Neural progenitor cell (in vitro differentiated cells): Measurements from ENCODE around the gene POM121L2. TPM values are rescaled to one million over a fixed set of nuclear protein-coding genes. Genes with fewer than 3 reads are reported as not detected.

ENCODE experiments used
- DNase-seq: peaks from one replicate; pipeline ENCODE4 v3.0.0-alpha.2; 2016; ENCODE audit warnings: low spot score
- H2AFZ ChIP-seq: fragments of 200-600 bp; sonication (generic); replicated peaks from 2 replicates; pipeline ENCODE4 v1.6.1; 2016; ENCODE audit warnings: antibody characterized with exemption
- H3F3A ChIP-seq: fragments of 200-600 bp; sonication (generic); 2 replicates; pipeline ENCODE4 v1.6.1; 2016; ENCODE audit warnings: antibody characterized with exemption, low read depth
- H3K27ac ChIP-seq: fragments of 200-600 bp; sonication (generic); 2 replicates; pipeline ENCODE4 v1.5.1; 2016; ENCODE audit warnings: mild to moderate bottlenecking
- H3K27me3 ChIP-seq: fragments of 200-600 bp; sonication (generic); 2 replicates; pipeline ENCODE4 v1.6.1; 2016; ENCODE audit warnings: mild to moderate bottlenecking, moderate library complexity
- H3K36me3 ChIP-seq: fragments of 200-600 bp; sonication (generic); 2 replicates; pipeline ENCODE4 v1.5.1; 2016
- H3K4me1 ChIP-seq: fragments of 200-600 bp; sonication (generic); 2 replicates; pipeline ENCODE4 v1.6.1; 2016; ENCODE audit warnings: mixed run types
- H3K4me2 ChIP-seq: fragments of 200-600 bp; sonication (generic); 2 replicates; pipeline ENCODE4 v1.6.1; 2016
- H3K4me3 ChIP-seq: fragments of 200-600 bp; sonication (generic); 2 replicates; pipeline ENCODE4 v1.5.1; 2016
- H3K79me2 ChIP-seq: fragments of 200-600 bp; sonication (generic); 2 replicates; pipeline ENCODE4 v1.6.1; 2016; ENCODE audit warnings: low read depth
- H3K9ac ChIP-seq: fragments of 200-600 bp; sonication (generic); 2 replicates; pipeline ENCODE4 v1.6.1; 2016
- H3K9me3 ChIP-seq: fragments of 200-600 bp; sonication (generic); 2 replicates; pipeline ENCODE4 v1.5.1; 2016; ENCODE audit warnings: low read depth
- H4K20me1 ChIP-seq: fragments of 200-600 bp; sonication (generic); 2 replicates; pipeline ENCODE4 v1.6.1; 2016; ENCODE audit warnings: low read depth
- H3K27ac Mint-ChIP-seq: 3 replicates; pipeline ENCODE4 v1.8.0; 2021; ENCODE audit warnings: mixed read lengths
- H3K27me3 Mint-ChIP-seq: 2 replicates; pipeline ENCODE4 v1.8.0; 2022; ENCODE audit warnings: low read depth, mild to moderate bottlenecking, inconsistent platforms, moderate library complexity, mixed read lengths; ENCODE audit not compliant: insufficient read depth
- H3K36me3 Mint-ChIP-seq: 3 replicates; pipeline ENCODE4 v1.8.0; 2021; ENCODE audit warnings: mixed read lengths
- H3K4me1 Mint-ChIP-seq: 3 replicates; pipeline ENCODE4 v1.8.0; 2021; ENCODE audit warnings: mixed read lengths
- H3K4me3 Mint-ChIP-seq: 3 replicates; pipeline ENCODE4 v1.8.0; 2021; ENCODE audit warnings: mild to moderate bottlenecking, moderate library complexity, mixed read lengths
- H3K9me3 Mint-ChIP-seq: 3 replicates; pipeline ENCODE4 v1.8.0; 2020; ENCODE audit warnings: mixed read lengths
- CTCF ChIP-seq: fragments of 200-600 bp; sonication (generic); IDR thresholded peaks from 2 replicates; pipeline ENCODE4 v1.5.1; 2017; ENCODE audit warnings: antibody characterized with exemption, mild to moderate bottlenecking
- EZH2 ChIP-seq: fragments of 200-600 bp; sonication (generic); IDR thresholded peaks from 2 replicates; pipeline ENCODE4 v1.6.1; 2017; ENCODE audit warnings: antibody characterized with exemption, mild to moderate bottlenecking, moderate library complexity
- EZH2phosphoT487 ChIP-seq: fragments of 200-600 bp; sonication (generic); IDR thresholded peaks from 2 replicates; pipeline ENCODE4 v1.6.1; 2017; ENCODE audit warnings: antibody characterized with exemption
- total RNA-seq: library from RNA; depleted of rRNA; stranded (reverse); fragments of >200 nt; gene quantifications from 2 replicates; pipeline ENCODE4 v1.2.3, GENCODE V29; 2015; ENCODE audit warnings: low replicate concordance

The POM121L2 gene
- total RNA-seq, 1 donor from 2014 or later, result not detected

DNA sequence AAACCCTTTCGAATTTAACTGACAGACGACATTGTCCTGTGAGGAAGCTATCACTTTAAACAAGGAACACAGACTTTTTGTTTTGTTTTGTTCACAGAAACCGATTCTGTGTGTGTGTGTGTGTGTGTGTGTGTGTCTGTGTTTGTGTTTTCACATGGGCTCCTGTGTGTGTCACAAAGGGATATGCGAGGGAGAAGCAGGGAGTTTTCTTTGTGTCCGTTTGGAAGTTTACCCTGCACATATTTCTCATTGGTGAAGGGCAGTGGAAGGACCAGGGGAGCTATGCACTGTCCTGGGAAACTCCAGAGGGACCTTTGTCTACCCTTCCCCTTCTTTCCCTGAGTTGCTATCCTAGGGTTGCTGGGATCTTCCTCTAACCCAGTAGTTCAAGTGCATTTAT lies 17.7 kb downstream of the POM121L2 start:
- H3K9ac ChIP-seq, result no peak overlapping the region
- H3K79me2 ChIP-seq, result no peaks in the 10 kb centered on the region
- no peak overlapping the region for H2AFZ ChIP-seq
- H4K20me1 ChIP-seq, result peaks cover 41% of the 10 kb centered on the region
- TF ChIP-seq EZH2phosphoT487 (no peak), CTCF (no peak)
- H3K4me1 ChIP-seq, result peaks cover 21% of the 10 kb centered on the region
- Mint-ChIP-seq H3K9me3 (peaks cover 12% of the 10 kb centered on the region), H3K27me3 (peaks cover 60% of the 10 kb centered on the region), H3K4me3 (peak overlapping the region; percentile 92), H3K4me1 (peaks cover 48% of the 10 kb centered on the region), H3K27ac (no peak overlapping the region), H3K36me3 (peaks cover 4% of the 10 kb centered on the region)
- peak overlapping the region; percentile 2 for H3K4me3 ChIP-seq
- no peak overlapping the region for H3K27ac ChIP-seq
- peaks cover 92% of the 10 kb centered on the region for H3K27me3 ChIP-seq
- H3K36me3 ChIP-seq, result no peaks in the 10 kb centered on the region
- H3F3A ChIP-seq, result peaks cover 31% of the 10 kb centered on the region
- peak; percentile 15 for DNase-seq
- H3K9me3 ChIP-seq, result no peaks in the 10 kb centered on the region
- H3K4me2 ChIP-seq, result peak overlapping the region; percentile 95

- H3K27me3 ChIP-seq, result peaks cover 96% of the 10 kb centered on the region
- H3K4me3 Mint-ChIP-seq, result peak overlapping the region; percentile 82
- no peaks in the 10 kb centered on the region for H3K79me2 ChIP-seq
- H4K20me1 ChIP-seq, result peaks cover 49% of the 10 kb centered on the region
- H3K4me1 ChIP-seq, result peaks cover 27% of the 10 kb centered on the region
- DNase-seq, result peak; percentile 72
- TF ChIP-seq EZH2 (peak; percentile 17), CTCF (no peak)
- no peak overlapping the region for H3K9ac ChIP-seq
- H3K36me3 ChIP-seq, result no peaks in the 10 kb centered on the region
- peaks cover 12% of the 10 kb centered on the region for H3K9me3 Mint-ChIP-seq
- no peak overlapping the region for H3K27ac ChIP-seq
- H2AFZ ChIP-seq, result no peak overlapping the region
- peaks cover 65% of the 10 kb centered on the region for H3K27me3 Mint-ChIP-seq
- H3K4me3 ChIP-seq, result peak overlapping the region; percentile 41
- peaks cover 4% of the 10 kb centered on the region for H3K36me3 Mint-ChIP-seq
- H3F3A ChIP-seq, result peaks cover 31% of the 10 kb centered on the region
- H3K27ac Mint-ChIP-seq, result peak overlapping the region; percentile 75
- no peaks in the 10 kb centered on the region for H3K9me3 ChIP-seq
- peak overlapping the region; percentile 95 for H3K4me2 ChIP-seq
- peaks cover 53% of the 10 kb centered on the region for H3K4me1 Mint-ChIP-seq
Measured at GRCh38 chr6:27293436-27294098, 18.5 kb downstream of the POM121L2 start.

DNA sequence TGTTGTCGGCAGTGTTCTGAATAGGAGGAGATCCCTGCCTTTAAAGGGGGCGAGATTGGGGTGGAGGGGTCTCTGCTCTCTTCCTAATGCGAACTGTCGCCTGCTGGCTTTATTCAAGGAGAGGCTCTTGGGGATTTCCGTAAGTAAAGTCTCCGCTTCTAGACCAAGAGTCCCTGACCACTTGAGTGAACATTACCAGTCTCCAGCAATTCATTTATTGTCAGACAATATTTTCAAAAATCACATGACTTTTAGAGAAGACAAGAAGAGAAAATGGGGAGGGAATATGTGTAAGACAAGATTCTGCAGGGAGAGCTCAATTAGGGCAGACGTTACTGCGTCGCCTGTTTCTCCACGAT lies 21.2 kb downstream of the POM121L2 start:
- Histone ChIP-seq H3K4me3 (peak overlapping the region; percentile 37), H3K27me3 (peaks cover 100% of the 10 kb centered on the region), H4K20me1 (peaks cover 52% of the 10 kb centered on the region), H2AFZ (no peak overlapping the region), H3K79me2 (no peaks in the 10 kb centered on the region), H3F3A (peaks cover 18% of the 10 kb centered on the region), H3K9ac (no peak overlapping the region), H3K4me1 (peaks cover 16% of the 10 kb centered on the region), H3K36me3 (no peaks in the 10 kb centered on the region), H3K27ac (no peak overlapping the region), H3K9me3 (no peaks in the 10 kb centered on the region), H3K4me2 (peak overlapping the region; percentile 69)
- no peak for TF ChIP-seq EZH2phosphoT487
- peak; percentile 43 for TF ChIP-seq EZH2
- TF ChIP-seq CTCF, result no peak
- peak; percentile 32 for DNase-seq
- H3K27me3 Mint-ChIP-seq, result peaks cover 75% of the 10 kb centered on the region
- H3K27ac Mint-ChIP-seq, result no peak overlapping the region
- H3K9me3 Mint-ChIP-seq, result peaks cover 14% of the 10 kb centered on the region
- H3K4me1 Mint-ChIP-seq, result peaks cover 58% of the 10 kb centered on the region
- H3K36me3 Mint-ChIP-seq, result peaks cover 4% of the 10 kb centered on the region
- peak overlapping the region; percentile 83 for H3K4me3 Mint-ChIP-seq
